ENCODE measurements around the gene TLR5. TPM values are rescaled to one million over a fixed set of nuclear protein-coding genes. Genes with fewer than 3 reads are reported as not detected.

The TLR5 gene, protein sequence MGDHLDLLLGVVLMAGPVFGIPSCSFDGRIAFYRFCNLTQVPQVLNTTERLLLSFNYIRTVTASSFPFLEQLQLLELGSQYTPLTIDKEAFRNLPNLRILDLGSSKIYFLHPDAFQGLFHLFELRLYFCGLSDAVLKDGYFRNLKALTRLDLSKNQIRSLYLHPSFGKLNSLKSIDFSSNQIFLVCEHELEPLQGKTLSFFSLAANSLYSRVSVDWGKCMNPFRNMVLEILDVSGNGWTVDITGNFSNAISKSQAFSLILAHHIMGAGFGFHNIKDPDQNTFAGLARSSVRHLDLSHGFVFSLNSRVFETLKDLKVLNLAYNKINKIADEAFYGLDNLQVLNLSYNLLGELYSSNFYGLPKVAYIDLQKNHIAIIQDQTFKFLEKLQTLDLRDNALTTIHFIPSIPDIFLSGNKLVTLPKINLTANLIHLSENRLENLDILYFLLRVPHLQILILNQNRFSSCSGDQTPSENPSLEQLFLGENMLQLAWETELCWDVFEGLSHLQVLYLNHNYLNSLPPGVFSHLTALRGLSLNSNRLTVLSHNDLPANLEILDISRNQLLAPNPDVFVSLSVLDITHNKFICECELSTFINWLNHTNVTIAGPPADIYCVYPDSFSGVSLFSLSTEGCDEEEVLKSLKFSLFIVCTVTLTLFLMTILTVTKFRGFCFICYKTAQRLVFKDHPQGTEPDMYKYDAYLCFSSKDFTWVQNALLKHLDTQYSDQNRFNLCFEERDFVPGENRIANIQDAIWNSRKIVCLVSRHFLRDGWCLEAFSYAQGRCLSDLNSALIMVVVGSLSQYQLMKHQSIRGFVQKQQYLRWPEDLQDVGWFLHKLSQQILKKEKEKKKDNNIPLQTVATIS
- polyA plus RNA-seq: 1.9 TPM
- long read RNA-seq, donor 1: 0 reads
- long read RNA-seq, donor 2: 0 reads
- long read RNA-seq, donor 3: 0 reads
- long read RNA-seq, donor 4: 0 reads
- long read RNA-seq, donor 5: 0 reads
- long read RNA-seq, donor 6: 0 reads
- long read RNA-seq, donor 7: 0 reads
- long read RNA-seq, donor 8: 0 reads
- long read RNA-seq, donor 9: 0 reads
- long read RNA-seq, donor 10, partial matches to known transcripts: 0 of 1 reads
- long read RNA-seq, donor 10, other reads (novel, unspliced or antisense): 0 of 1 reads
- long read RNA-seq, donor 11: 0 reads

DNA sequence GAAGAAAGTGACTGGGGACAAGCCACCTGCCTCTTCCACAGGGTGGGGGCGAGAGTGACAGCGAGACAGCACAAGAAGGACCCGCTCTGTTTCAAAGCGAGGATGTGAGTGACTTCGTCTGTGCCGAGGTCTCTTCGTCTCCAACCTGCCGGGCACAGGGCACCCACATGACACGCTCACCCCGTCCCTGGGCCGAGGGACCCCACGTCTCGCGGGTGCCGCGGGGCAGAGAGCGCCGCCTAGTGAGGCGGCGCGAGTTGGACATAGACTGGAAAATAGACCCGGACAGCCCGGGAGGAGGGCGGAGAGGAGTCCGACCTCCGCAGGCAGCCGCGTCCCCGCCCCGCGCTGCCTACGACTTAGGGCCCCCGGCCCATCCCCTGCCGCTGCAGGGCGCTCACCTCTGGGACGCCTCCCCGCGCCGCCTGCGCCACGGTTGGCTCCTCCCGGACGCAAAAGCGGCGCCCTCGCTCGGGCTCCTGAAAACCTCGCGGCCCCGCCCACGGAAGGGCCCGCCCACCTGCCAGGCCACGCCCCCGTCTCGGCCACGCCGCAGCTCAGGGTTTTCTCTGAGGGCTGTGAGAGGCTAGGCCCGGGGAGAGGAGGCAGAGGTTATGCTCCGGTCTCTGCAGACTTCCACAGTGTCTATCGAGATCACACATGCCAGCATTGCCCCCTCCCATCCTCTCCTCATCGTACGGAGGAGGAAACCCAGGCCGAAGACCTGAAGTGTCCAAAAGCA lies at the start of gene TLR5:
TLR5 (minus strand) TSS at position 454 of the 742 bp plus-strand sequence. CDS start 30,217 bp downstream, outside the sequence.
- peak; percentile 77 to 90 for DNase-seq
- H3K9me3 ChIP-seq (ENCODE audit: control insufficient read depth, low read depth, low read length): peaks cover 3% of the 10 kb centered on the region
- peak within 1 kb of the TSS; percentile 77 for H3K27ac ChIP-seq (ENCODE audit: low read length)
- no CpG with 5 or more reads among the region's 63 CpGs for WGBS (ENCODE audit: insufficient coverage, low lambda C conversion rate)
- H3K27me3 ChIP-seq (ENCODE audit: control insufficient read depth, insufficient read depth, low read length): no peaks in the 10 kb centered on the region
- peak within 1 kb of the TSS; percentile 47 for H3K4me3 ChIP-seq (ENCODE audit: low read length)
- H3K4me1 ChIP-seq (ENCODE audit: control insufficient read depth, insufficient read depth, low read length): peaks cover 23% of the 10 kb centered on the region
- no peaks in the 10 kb centered on the region for H3K36me3 ChIP-seq (ENCODE audit: control insufficient read depth, insufficient read depth, low read length)

DNA sequence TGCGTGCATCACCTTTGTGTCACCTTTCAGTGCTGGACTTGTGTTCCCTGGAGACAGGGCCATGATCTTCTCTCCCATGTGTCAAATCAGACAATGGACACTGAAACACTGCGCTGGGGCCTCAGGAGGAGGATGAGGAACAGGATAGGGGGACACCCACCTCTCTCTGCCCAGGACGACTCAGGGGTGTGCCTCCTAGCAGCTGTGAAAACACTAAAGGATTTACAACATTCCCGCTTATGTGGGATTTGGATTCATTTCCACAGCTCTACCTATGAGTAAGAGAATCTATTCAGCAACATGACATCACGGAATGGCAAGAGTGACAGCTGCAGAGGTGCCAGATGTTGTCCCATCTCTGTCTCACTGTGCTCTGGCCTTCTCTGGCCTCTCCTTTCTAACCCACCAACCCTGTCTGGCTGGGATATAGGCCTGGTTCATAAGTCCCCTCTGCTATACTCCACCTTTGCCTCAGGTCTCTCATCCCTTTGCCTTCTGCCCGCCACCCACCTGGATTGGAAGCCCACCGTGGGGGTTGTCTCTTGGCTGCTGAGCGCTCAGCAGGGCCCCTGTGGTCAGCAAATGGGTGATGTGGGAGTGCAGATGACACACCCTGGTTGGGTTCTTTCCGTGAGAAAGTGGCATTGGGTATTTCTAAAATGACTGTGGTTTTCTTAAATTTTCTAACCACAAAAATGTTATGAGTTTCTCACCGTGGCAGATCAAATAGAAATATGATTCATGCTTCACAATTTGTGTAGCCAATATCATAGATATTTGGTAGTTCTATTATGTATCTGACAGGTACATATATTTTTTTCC lies 47.1 kb upstream of the TLR5 start:
- 71% methylated on average over 1 of the region's 10 CpGs for WGBS (ENCODE audit: insufficient coverage, low lambda C conversion rate)
- H3K27ac ChIP-seq (ENCODE audit: low read length): no peak overlapping the region
- H3K27me3 ChIP-seq (ENCODE audit: control insufficient read depth, insufficient read depth, low read length): peaks cover 4% of the 10 kb centered on the region
- H3K9me3 ChIP-seq (ENCODE audit: control insufficient read depth, low read depth, low read length): no peaks in the 10 kb centered on the region
- no peak overlapping the region for H3K4me3 ChIP-seq (ENCODE audit: low read length)
- H3K36me3 ChIP-seq (ENCODE audit: control insufficient read depth, insufficient read depth, low read length): no peaks in the 10 kb centered on the region
- no peaks in the 10 kb centered on the region for H3K4me1 ChIP-seq (ENCODE audit: control insufficient read depth, insufficient read depth, low read length)
- no peak for DNase-seq

DNA sequence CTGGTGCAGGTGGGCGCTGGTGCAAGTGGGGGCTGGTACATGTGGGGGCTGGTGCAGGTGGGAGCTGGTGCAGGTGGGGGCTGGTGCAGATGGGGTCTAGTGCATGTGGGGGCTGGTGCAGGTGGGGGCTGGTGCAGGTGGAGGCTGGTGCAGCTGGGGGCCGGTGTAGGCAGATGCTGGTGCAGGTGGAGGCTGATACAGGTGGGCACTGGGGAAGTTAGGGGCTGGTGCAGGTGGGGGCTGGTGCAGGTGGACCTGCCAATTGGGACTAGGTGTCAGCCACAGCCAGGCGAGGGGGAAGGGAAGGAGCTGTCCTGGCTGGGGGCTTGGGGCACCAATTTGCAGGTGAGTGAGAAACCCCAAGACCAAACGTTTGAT lies 46.5 kb upstream of the TLR5 start:
- Histone ChIP-seq H3K4me1 (ENCODE audit: control insufficient read depth, insufficient read depth, low read length) (no peaks in the 10 kb centered on the region), H3K4me3 (ENCODE audit: low read length) (no peak overlapping the region), H3K36me3 (ENCODE audit: control insufficient read depth, insufficient read depth, low read length) (no peaks in the 10 kb centered on the region), H3K27ac (ENCODE audit: low read length) (no peak overlapping the region), H3K9me3 (ENCODE audit: control insufficient read depth, low read depth, low read length) (no peaks in the 10 kb centered on the region), H3K27me3 (ENCODE audit: control insufficient read depth, insufficient read depth, low read length) (peaks cover 4% of the 10 kb centered on the region)
- no CpG with 5 or more reads among the region's 4 CpGs for WGBS (ENCODE audit: insufficient coverage, low lambda C conversion rate)
- no peak for DNase-seq

DNA sequence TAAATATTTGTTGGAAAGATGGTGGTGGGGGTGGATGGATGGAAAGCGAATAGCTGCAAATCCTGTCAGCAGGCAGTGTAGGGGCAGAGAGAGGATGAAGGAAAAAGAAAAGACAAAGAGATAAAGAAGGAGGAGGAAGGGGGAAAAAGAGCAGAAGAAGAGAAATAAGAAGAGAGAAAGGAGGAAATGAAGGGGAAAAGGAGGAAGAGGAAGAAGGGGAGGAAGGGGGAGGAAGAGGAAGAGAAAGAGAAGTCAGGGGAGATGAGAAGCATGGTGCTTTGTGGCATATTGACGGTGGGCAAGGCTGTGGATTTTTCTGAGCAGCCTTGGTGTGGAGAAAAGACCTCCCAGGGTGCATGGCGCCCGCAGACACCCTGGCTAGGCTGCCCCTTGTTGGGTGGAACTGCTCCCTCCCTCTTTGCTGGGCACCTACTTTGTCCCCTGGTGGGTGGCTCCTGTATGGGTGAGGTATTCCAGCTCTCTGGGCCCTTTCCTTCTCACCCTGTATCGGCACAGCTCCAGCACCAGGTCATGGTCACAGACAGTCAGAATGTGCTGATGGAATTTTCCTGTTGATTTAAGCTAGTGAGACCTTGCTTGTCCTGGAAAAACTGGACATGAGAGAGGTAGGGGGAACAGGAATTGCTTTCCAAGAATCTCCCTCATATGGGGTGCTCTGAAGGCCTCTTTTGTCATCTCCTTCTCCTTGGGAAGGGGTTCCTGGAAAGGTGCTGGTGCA lies 45.7 kb upstream of the TLR5 start:
- H3K9me3 ChIP-seq (ENCODE audit: control insufficient read depth, low read depth, low read length): no peaks in the 10 kb centered on the region
- H3K36me3 ChIP-seq (ENCODE audit: control insufficient read depth, insufficient read depth, low read length): no peaks in the 10 kb centered on the region
- H3K4me1 ChIP-seq (ENCODE audit: control insufficient read depth, insufficient read depth, low read length): no peaks in the 10 kb centered on the region
- DNase-seq: no peak
- no peak overlapping the region for H3K27ac ChIP-seq (ENCODE audit: low read length)
- peaks cover 4% of the 10 kb centered on the region for H3K27me3 ChIP-seq (ENCODE audit: control insufficient read depth, insufficient read depth, low read length)
- 100% methylated on average over 1 of the region's 5 CpGs for WGBS (ENCODE audit: insufficient coverage, low lambda C conversion rate)
- H3K4me3 ChIP-seq (ENCODE audit: low read length): no peak overlapping the region

DNA sequence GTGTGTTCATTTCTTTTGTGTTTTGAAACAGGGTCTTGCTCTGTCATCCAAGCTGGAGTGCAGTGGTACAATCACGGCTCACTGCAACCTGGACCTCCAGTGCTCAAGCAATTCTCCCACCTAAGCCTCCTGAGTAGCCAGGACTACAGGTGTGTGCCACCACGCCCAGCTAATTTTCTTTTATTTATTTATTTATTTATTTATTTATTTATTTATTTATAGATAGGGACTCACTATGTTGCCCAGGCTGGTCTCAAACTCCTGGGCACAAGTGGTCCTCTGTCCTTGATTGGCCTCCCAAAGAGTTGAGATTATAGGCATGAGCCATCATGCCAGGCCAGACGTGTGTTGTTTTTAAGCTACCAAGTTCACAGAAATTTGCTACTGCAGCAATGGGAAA lies 43.8 kb upstream of the TLR5 start:
- peaks cover 4% of the 10 kb centered on the region for H3K27me3 ChIP-seq (ENCODE audit: control insufficient read depth, insufficient read depth, low read length)
- H3K4me3 ChIP-seq (ENCODE audit: low read length): no peak overlapping the region
- no peaks in the 10 kb centered on the region for H3K36me3 ChIP-seq (ENCODE audit: control insufficient read depth, insufficient read depth, low read length)
- 100% methylated on average over 1 of the region's 3 CpGs for WGBS (ENCODE audit: insufficient coverage, low lambda C conversion rate)
- H3K4me1 ChIP-seq (ENCODE audit: control insufficient read depth, insufficient read depth, low read length): no peaks in the 10 kb centered on the region
- H3K9me3 ChIP-seq (ENCODE audit: control insufficient read depth, low read depth, low read length): no peaks in the 10 kb centered on the region
- DNase-seq: no peak
- no peak overlapping the region for H3K27ac ChIP-seq (ENCODE audit: low read length)

DNA sequence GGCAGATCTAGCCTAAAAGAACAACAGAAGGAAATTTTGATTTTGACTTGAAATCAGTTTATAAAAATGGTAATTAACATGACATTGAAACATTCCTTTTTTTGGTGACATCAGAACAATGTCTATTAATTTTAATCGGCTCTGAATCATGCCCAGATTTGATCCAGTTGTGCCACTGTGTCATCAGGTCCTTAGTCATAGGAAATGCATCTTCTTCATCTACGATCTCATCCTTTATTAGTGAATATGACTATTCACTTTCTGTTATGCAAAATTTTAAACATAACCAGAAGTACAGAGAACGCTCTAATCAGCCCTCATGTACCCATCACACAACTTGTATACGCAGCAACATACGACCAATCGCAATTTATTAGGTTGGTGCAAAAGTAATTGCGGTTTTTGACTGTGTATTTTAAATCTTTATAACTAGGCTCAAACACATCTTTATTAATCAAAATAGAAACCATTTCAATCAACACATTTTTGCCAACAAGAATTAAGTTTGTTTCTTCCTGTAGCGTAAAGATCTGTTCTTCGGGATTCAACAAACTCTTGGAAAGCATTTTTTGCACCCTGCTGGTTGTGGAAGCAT lies 40.3 kb upstream of the TLR5 start:
- DNase-seq: no peak
- H3K27me3 ChIP-seq (ENCODE audit: control insufficient read depth, insufficient read depth, low read length): no peaks in the 10 kb centered on the region
- 94% methylated on average over 2 of the region's 9 CpGs for WGBS (ENCODE audit: insufficient coverage, low lambda C conversion rate)
- no peaks in the 10 kb centered on the region for H3K4me1 ChIP-seq (ENCODE audit: control insufficient read depth, insufficient read depth, low read length)
- H3K9me3 ChIP-seq (ENCODE audit: control insufficient read depth, low read depth, low read length): no peaks in the 10 kb centered on the region
- H3K4me3 ChIP-seq (ENCODE audit: low read length): no peak overlapping the region
- H3K36me3 ChIP-seq (ENCODE audit: control insufficient read depth, insufficient read depth, low read length): no peaks in the 10 kb centered on the region
- H3K27ac ChIP-seq (ENCODE audit: low read length): no peak overlapping the region

DNA sequence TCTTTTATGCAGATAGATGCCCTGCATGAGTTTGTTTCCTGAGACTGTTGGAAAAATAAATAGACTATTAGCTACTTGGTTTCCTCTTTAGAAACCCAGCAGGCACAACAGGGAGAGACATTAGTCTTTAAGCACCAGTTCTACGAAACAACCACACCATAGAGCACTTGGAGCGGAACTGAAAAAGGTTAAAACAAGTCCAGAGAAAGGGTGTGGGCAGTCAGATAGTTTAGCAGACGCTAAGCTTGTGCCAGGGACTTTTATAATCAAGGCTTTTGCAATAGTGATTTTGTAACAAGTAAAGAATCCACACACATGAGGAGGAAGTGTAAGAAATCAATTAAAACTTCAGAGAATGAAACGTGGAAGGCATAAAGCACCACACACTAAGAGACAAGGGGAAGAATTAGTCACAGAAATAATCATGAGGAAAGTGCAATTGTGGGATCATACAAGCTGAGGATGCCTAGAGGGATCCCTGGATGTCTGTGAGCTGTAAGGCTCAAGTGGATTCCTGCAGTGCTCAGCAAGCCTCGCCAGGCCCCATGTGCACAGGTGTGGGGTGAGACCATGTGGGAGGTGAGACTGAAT lies 37.8 kb upstream of the TLR5 start:
- H3K36me3 ChIP-seq (ENCODE audit: control insufficient read depth, insufficient read depth, low read length): no peaks in the 10 kb centered on the region
- H3K4me3 ChIP-seq (ENCODE audit: low read length): no peak overlapping the region
- H3K9me3 ChIP-seq (ENCODE audit: control insufficient read depth, low read depth, low read length): no peaks in the 10 kb centered on the region
- no peak overlapping the region for H3K27ac ChIP-seq (ENCODE audit: low read length)
- no peaks in the 10 kb centered on the region for H3K27me3 ChIP-seq (ENCODE audit: control insufficient read depth, insufficient read depth, low read length)
- 43% methylated on average over 1 of the region's 5 CpGs for WGBS (ENCODE audit: insufficient coverage, low lambda C conversion rate)
- H3K4me1 ChIP-seq (ENCODE audit: control insufficient read depth, insufficient read depth, low read length): no peaks in the 10 kb centered on the region
- DNase-seq: no peak

DNA sequence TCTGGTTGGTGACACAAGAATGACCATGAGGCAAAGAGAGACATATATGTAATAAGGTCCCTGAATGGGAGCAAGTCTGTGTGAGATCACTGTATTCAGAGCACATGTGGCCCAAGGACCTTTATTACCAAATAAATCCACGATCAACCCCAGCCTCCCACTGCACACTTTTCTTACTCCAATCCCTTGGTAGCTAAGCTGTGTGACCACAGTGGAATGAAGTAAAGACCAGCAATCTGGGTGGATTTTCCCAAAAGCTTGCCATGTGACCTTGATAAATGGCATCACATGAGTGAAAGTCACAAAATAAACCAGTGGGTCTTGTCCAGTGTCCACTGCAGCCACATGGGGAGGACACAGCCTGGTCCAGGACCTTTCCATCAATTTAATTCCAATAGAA lies 36.7 kb upstream of the TLR5 start:
- Histone ChIP-seq H3K4me1 (ENCODE audit: control insufficient read depth, insufficient read depth, low read length) (no peaks in the 10 kb centered on the region), H3K9me3 (ENCODE audit: control insufficient read depth, low read depth, low read length) (no peaks in the 10 kb centered on the region), H3K27ac (ENCODE audit: low read length) (no peak overlapping the region), H3K36me3 (ENCODE audit: control insufficient read depth, insufficient read depth, low read length) (no peaks in the 10 kb centered on the region), H3K27me3 (ENCODE audit: control insufficient read depth, insufficient read depth, low read length) (no peaks in the 10 kb centered on the region), H3K4me3 (ENCODE audit: low read length) (no peak overlapping the region)
- WGBS (ENCODE audit: insufficient coverage, low lambda C conversion rate): no CpG with 5 or more reads among the region's 1 CpG
- no peak for DNase-seq
